HG03064 (cell line): Measurements from ENCODE around the gene KLHDC4.
"Not testable (repeated sequence)": the region's sequence is repeated elsewhere in the genome, so short reads cannot be mapped to it uniquely, and the experiment has no call there.

Source experiments
- ATAC-seq: cut with Tn5 transposase; IDR thresholded peaks from one replicate; pipeline ENCODE4 v1.9.1; 2021; ENCODE audit warnings: low read depth; ENCODE audit not compliant: unreplicated experiment

KLHDC4 gene

GRCh38 chr16:87687126-87687910, 78.5 kb downstream of the KLHDC4 start:
- no peak for ATAC-seq

- ATAC-seq: no peak
These were observed 79.1 kb downstream of the KLHDC4 start for GRCh38 chr16:87686697-87687096.

- no peak for ATAC-seq
These were observed 80.0 kb downstream of the KLHDC4 start for GRCh38 chr16:87685766-87686165.

GRCh38 chr16:87685405-87685755, 80.4 kb downstream of the KLHDC4 start:
- ATAC-seq: no peak

DNA sequence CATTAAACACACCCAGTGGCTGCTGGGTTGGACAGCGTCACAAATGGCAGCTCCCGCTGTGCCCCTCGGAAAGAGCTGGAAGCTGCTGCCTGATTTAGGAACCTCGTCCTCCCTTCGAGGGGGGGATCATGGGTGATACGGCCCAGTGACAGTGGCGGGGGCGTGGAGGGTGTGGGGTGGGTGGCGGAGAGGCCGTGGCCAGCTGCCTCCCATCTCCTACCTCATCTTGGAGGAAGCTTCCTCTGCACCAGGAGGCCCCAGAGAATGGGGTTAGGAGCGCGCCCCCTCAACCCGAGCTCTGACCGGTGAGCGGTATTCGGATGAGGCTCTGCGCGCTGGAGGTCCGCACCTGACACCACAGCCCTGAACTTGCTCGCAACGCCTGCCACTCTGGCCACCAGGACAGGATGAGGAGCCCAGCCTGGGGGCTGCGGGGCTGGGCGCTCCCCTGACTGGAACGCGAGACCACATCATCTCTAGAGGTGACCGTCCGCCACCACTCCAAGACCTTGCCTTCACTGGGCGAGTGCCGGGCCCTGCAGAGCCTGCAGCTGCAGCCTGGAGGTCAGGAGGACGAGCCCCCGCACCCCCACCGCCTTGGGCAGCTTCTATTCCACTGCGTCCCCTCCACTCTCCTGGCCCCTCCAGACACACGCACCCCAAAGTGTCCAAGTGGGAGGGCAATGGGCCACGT, 80.9 kb downstream of the KLHDC4 start:
- ATAC-seq: no peak

DNA sequence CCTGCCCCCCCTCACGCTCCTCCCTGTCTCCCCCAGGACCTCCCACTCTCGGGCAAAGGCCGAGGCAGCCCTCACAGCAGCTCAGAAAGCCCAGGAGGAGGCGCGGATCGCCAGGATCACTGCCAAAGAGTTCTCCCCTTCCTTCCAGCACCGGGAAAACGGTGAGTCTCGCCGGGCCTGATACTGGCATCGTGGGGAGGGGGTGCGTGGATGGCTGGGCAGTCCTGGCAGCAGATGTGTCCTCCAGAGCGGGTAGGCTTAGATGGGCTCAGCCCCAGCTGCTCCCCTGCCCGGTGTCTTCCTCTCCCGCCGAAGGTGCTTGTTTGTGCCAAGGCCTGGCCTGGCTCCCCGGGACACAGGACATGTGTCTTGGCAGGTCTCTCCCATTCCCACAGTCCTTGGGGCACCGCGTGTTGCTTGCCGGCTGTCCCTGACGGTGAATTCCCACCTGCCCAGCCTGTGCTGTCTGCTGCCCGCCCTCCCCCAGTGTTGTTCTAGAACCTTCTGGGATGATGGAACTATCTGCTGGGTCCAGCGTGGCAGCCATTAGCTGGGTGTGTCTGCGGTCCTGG, 81.6 kb downstream of the KLHDC4 start:
- ATAC-seq: no peak

GRCh38 chr16:87682852-87683399, 82.9 kb downstream of the KLHDC4 start:
- ATAC-seq: no peak

DNA sequence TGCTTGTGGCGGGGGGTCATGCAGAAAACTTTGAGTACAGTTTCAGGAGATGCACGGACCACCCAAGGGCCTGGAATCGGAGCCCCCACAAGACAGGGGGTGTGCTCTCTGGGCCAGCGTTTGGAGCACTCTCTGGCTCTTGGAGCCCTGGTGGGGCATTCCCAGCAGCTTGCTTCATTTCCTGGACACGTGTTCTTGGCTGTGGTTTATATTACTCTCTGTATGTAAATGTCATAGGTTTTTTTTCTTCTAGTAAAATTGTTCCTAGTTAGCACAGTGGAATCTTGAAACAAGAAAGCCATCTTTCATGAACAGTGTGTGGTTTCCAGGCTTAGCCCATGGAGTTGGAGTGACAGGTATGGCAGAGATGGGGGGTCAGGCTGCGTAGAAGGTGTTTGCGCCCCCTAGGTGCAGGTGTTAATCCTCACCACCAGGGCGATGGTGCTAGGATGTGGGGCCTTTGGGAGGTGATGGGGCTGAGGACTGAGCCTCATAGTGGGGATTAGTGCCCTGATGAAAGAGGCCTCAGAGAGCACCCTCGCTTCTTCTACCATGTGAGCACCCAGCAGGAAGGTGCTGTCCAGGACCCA, 83.7 kb downstream of the KLHDC4 start:
- no peak for ATAC-seq

DNA sequence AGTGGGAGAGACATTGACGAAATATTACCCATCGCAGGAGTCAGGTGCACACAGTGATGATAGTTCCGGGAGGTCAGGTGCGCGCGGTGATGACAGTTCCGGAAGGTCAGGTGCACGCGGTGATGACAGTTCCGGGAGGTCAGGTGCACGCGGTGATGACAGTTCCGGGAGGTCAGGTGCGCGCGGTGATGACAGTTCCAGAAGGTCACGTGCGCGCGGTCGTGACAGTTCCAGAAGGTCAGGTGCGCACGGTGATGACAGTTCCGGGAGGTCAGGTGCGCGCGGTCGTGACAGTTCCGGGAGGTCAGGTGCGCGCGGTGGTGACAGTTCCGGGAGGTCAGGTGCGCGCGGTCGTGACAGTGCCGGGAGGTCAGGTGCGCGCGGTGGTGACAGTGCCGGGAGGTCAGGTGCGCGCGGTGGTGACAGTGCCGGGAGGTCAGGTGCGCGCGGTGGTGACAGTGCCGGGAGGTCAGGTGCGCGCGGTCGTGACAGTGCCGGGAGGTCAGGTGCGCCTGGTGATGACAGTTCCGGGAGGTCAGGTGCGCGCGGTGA, 84.7 kb downstream of the KLHDC4 start:
- not testable (repeated sequence) for ATAC-seq

DNA sequence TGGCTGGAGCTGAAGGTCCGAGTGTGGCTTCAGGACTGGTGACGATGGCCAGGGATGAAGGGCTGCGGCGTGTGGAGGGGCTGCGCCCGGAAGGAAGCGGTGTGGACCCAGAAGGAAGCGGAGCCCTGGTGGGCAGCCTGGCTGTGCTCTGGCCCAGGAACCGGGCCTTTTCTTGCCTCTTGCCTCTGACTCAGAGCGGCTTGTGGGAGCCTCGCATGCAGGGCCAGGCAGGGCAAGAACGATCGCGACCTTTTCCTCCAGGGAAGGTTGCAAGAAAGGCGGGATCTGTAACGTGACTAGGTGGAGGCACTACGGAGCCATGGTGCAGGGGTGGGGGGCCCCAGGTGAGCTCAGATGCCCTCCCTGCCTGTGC, 85.5 kb downstream of the KLHDC4 start:
- no peak for ATAC-seq

GRCh38 chr16:87679593-87680271, 86.1 kb downstream of the KLHDC4 start:
- ATAC-seq: no peak

DNA sequence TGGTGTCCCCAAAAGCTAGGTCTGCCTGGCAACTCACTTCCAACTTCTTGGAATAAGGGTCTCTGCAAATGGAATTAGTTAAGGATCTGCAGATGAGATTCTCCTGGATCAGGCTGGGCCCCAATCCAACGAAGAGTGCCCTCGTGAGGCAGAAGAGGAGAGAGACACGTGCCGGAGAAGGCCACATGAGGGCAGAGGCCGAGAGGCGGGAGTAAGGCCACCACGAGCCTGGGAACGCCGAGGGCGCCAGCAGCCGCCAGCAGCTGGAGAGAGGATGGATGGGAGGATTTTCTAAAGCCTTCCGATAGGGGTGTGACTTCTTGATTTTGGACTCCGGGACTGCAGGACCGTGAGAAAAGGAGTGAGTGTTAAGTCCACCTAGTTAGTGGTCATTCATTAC, 87.2 kb downstream of the KLHDC4 start:
- no peak for ATAC-seq

- ATAC-seq: no peak
These were observed 88.0 kb downstream of the KLHDC4 start for GRCh38 chr16:87677830-87678229.

GRCh38 chr16:87675111-87675719, 90.6 kb downstream of the KLHDC4 start:
- ATAC-seq: no peak

- ATAC-seq: no peak
These were observed 91.4 kb downstream of the KLHDC4 start for GRCh38 chr16:87674419-87674818.

DNA sequence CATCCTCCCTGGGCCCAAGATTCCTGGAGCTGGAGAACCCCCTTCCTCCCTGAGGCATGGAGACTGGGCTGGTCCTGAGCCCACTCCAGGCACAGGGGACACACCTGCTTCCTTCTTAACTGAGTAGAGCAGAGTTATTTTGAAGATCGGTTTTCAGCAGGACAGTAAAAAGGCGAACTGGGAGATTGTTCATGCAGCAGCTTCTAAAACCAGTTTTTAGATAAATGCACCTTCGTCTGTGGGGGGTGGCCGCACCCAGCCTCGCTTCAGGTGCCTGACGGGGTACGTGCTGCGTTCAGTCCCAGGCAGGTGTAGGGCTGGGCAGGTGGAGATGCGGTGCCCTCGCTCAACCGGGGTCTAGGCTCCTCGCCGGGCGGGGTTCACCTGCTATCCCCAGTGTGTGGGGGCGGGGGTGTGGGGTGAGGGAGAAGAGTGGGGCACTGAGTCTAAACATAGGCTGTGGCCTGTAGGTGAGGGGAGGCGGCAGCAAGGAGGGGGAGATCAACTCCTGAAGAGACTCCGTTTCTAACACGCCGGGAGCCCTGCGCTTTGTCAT, 94.0 kb downstream of the KLHDC4 start:
- ATAC-seq: no peak

DNA sequence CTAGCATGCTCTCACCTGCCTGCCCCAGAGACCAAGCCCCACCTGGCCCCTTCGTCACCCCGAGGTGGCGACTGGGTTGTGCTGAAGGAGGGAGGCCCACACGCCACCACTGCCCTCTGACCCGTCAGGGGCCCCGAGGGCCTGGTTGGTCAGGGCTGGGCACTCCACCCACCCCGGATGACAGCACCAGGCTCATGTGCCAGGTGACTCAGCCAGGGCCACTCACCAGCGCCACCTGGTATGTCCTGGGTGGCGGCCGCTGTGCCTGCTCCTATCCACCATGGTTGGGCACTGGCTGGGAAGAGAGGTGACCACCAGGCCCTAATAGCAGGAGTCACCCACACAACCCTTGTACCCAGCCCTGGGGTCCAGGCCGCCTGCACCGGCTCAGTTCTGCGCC, 94.6 kb downstream of the KLHDC4 start:
- no peak for ATAC-seq

GRCh38 chr16:87669672-87670071, 96.1 kb downstream of the KLHDC4 start:
- no peak for ATAC-seq

GRCh38 chr16:87667946-87668345, 97.8 kb downstream of the KLHDC4 start:
- ATAC-seq: no peak

DNA sequence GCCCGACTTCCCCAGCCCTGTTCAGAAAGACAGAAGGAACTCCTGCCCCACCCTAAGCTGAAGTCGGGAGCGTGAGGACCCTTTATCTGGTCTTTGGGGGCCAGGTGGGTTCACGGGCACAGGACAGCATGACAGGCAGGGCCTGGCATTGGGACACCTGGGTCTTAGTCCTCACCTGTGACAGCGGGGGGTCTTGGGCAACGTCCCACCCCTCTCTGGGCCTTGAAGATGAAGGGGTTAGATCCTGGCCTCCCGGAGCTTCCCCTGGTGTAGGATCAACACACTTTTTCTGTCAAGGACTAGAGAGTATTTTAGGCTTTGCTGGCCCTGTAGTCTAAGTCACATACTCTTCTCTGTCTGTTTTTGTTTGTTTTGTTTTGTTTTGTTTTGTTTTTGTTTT, 98.3 kb downstream of the KLHDC4 start:
- ATAC-seq: no peak
